ENCODE data around the gene PPP2R2C.

DNA sequence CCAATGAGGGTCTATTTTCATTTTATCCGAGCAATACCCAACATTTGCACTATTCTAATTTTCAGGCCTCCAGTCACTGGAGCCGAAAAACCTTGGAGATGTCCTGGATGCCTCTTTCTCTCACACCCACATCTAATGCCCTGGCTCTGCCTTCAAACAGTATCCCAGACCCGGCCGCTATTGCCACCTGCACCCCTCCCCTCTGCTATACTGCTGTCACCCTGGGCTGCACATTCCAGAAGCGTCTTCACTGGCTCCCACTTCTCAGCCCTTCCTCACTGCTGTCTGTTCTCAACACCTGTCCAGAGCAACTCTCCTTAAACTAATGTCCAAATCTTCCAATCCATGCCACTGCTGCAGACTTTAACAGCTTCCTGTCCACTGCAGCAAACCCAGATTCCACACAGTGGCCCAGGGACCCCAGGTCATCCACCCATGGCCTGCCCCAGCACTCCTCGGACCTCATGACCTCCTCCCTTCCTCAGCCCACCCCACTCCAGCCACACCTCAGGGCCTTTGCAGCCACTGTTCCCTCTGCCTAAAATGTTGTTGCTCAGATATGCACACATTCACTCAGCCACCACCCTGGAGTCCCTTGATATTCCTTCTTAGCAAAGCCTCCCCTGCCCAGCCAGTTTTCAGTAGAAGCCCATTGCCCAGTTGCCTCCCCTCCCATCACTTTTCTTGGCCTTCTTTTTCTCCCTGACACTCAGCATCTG, 30.5 kb upstream of the PPP2R2C start:
- TF ChIP-seq CTCF (conservative IDR thresholded peaks at IDR 0.05 in 1 of 2, IDR thresholded peaks at IDR 0.05 in 1 of 2; ENCODE audit: extremely low read depth in 1 of 2, insufficient read depth in 1 of 2, low read depth in 1 of 2, low read length in 2 of 2) (no peak), EZH2 (IDR thresholded peaks at IDR 0.05; ENCODE audit: borderline replicate concordance, low read length) (no peak)

Measured in mammary epithelial cell (primary cell).